HepG2 (cell line): Measurements from ENCODE around the gene CFAP97D1. TPM values are rescaled to one million over a fixed set of nuclear protein-coding genes. Genes with fewer than 3 reads are reported as not detected.

Source experiments
- ATAC-seq: fragments of 200-7000 bp; cut with Tn5 transposase; 3 replicates; pipeline ENCODE4 v1.9.1; 2020; ENCODE audit warnings: mild to moderate bottlenecking, moderate library complexity
- BruUV-seq: library from RNA; stranded (reverse); fragments of 400-500 nt; replicated peaks from 2 replicates; lab custom pipeline; 2021; lab: Mats Ljungman, UMichigan
- CTCF ChIA-PET: fragments of 300-600 bp; formaldehyde crosslinking; extraction: SDS; loops from one replicate; lab custom pipeline; 2021; ENCODE audit warnings: low total read pairs, inconsistent platforms, low intra/inter-chr PET ratio; lab: Yijun Ruan, JAX
- POLR2A ChIA-PET: fragments of 350-600 bp; sonication (Branson Sonifier 250); formaldehyde crosslinking; loops from one replicate; lab custom pipeline; 2020; ENCODE audit warnings: antibody characterized with exemption, inconsistent platforms; lab: Yijun Ruan, JAX
- DNase-seq: peaks from one replicate; pipeline ENCODE4 v3.0.0-alpha.2; 2015; ENCODE audit warnings: low spot score
- FAIRE-seq: peaks from 3 replicates; lab custom pipeline; 2011; peaks lifted over from hg19 to GRCh38; lab: Jason Lieb, UNC
- H2AFZ ChIP-seq: one replicate; pipeline ENCODE4 v1.6.1; 2011; ENCODE audit warnings: low read length, inconsistent platforms
- H3K27ac ChIP-seq: fragments of 300-600 bp; 3 replicates; pipeline ENCODE4 v1.8.0; 2011; ENCODE audit warnings: mixed run types, mild to moderate bottlenecking, mixed read lengths, low read length, inconsistent platforms; ENCODE audit not compliant: insufficient read depth; ENCODE audit errors: extremely low read length
- H3K27me3 ChIP-seq, 2 experiments: fragments of 200-600 bp in 1 of 2; 2 replicates in 1 of 2; 3 replicates in 1 of 2; pipeline versions ENCODE4 v1.6.0 to v1.8.0; 2011; ENCODE audit warnings: low read length in 2 of 2, mild to moderate bottlenecking in 2 of 2, moderate library complexity in 2 of 2, inconsistent platforms in 1 of 2; ENCODE audit not compliant: insufficient read depth in 2 of 2, control insufficient read depth in 1 of 2
- H3K36me3 ChIP-seq, 2 experiments: fragments of 200-600 bp in 1 of 2; replicated peaks in 1 of 2; 2 replicates in 1 of 2; 3 replicates in 1 of 2; pipeline versions ENCODE4 v1.5.1 to v1.8.0; 2011; ENCODE audit warnings: low read length in 2 of 2, inconsistent platforms in 1 of 2; ENCODE audit not compliant: insufficient read depth in 2 of 2, control insufficient read depth in 1 of 2
- H3K4me1 ChIP-seq: 2 replicates; pipeline ENCODE4 v1.5.1; 2012; ENCODE audit warnings: low read length, inconsistent platforms; ENCODE audit not compliant: insufficient read depth
- H3K4me2 ChIP-seq: 2 replicates; pipeline ENCODE4 v1.6.0; 2011; ENCODE audit warnings: low read depth, low read length, inconsistent platforms
- H3K4me3 ChIP-seq, 3 experiments: fragments of 200-600 bp in 1 of 3; sonication (generic), shearing (Covaris generic) in 1 of 3; replicated peaks in 1 of 3; 2 replicates each; pipeline ENCODE4 v1.5.1; 2011 to 2016; ENCODE audit warnings: low read length in 3 of 3, inconsistent platforms in 2 of 3, low read depth in 2 of 3, mild to moderate bottlenecking in 2 of 3, control low read depth in 1 of 3, mixed read lengths in 1 of 3; ENCODE audit not compliant: insufficient read depth in 1 of 3
- H3K79me2 ChIP-seq: one replicate; pipeline ENCODE4 v1.6.1; 2011; ENCODE audit warnings: low read length, inconsistent platforms; ENCODE audit not compliant: insufficient read depth
- H3K9ac ChIP-seq: 2 replicates; pipeline ENCODE4 v1.6.0; 2011; ENCODE audit warnings: mild to moderate bottlenecking, low read depth, low read length, inconsistent platforms; ENCODE audit not compliant: insufficient read depth
- H3K9me3 ChIP-seq: 2 replicates; pipeline ENCODE4 v1.5.1; 2012; ENCODE audit warnings: mild to moderate bottlenecking, low read length
- H4K20me1 ChIP-seq: 2 replicates; pipeline ENCODE4 v1.6.0; 2011; ENCODE audit warnings: inconsistent platforms, mild to moderate bottlenecking, low read length, moderate library complexity; ENCODE audit not compliant: insufficient read depth
- ARNT2 ChIP-seq: sonication (generic); formaldehyde crosslinking; IDR thresholded peaks from 2 replicates; pipeline ENCODE4 v1.8.0; 2022; ENCODE audit warnings: mild to moderate bottlenecking, low read depth, missing genetic modification reagents, moderate library complexity
- KDM2A ChIP-seq: sonication (generic); formaldehyde crosslinking; IDR thresholded peaks from 2 replicates; pipeline ENCODE4 v1.4.0; 2020; ENCODE audit warnings: low read depth, missing genetic modification reagents, borderline replicate concordance
- MTERF4 ChIP-seq: sonication (generic); formaldehyde crosslinking; IDR thresholded peaks from 2 replicates; pipeline ENCODE4 v1.8.0; 2023; ENCODE audit warnings: mild to moderate bottlenecking, missing genetic modification reagents
- ZBTB14 ChIP-seq: sonication (generic); formaldehyde crosslinking; IDR thresholded peaks from 2 replicates; pipeline ENCODE4 v1.4.0; 2020; ENCODE audit warnings: missing genetic modification reagents
- ZNF552 ChIP-seq: sonication (generic); formaldehyde crosslinking; IDR thresholded peaks from 2 replicates; pipeline ENCODE4 v1.9.0; 2022; ENCODE audit warnings: missing genetic modification reagents, mild to moderate bottlenecking, borderline replicate concordance
- ZNF768 ChIP-seq: sonication (generic); formaldehyde crosslinking; IDR thresholded peaks from 2 replicates; pipeline ENCODE4 v1.4.0; 2020; ENCODE audit warnings: missing genetic modification reagents
- WGBS: methylation state at CpG from one replicate; pipeline ENCODE4 v1.1.6; 2017; ENCODE audit warnings: low lambda C conversion rate; 5-methylcytosine and 5-hydroxymethylcytosine counted together
- in situ Hi-C: cut with HindIII; loops from 2 replicates; pipeline ENCODE4 v1.10.0; 2017; ENCODE audit warnings: low pct_unique_long_range_greater_than_20kb; ENCODE audit not compliant: extremely low pct_ligation_motif_present
- intact Hi-C: fragments of 100-400 bp; cut with micrococcal nuclease; formaldehyde crosslinking; loops from one replicate; pipeline ENCODE4 v1.10.0; 2022; ENCODE audit not compliant: unreplicated experiment
- polyA plus RNA-seq, 8 experiments: library from polyadenylated mRNA; depleted of rRNA in 3 of 8; stranded (reverse) in 7 of 8; unstranded in 1 of 8; fragments of >200 nt; fragmentation: Illumina TruSeq in 4 of 8; extraction: Trizol in 4 of 8; gene quantifications; 2 replicates each; pipeline versions ENCODE4 v1.2.1 to v1.2.3, GENCODE V29; 2011 to 2016; ENCODE audit warnings: low read depth in 4 of 8, missing spikeins in 1 of 8, mixed read lengths in 1 of 8; ENCODE audit not compliant: insufficient read depth in 1 of 8
- total RNA-seq, 5 experiments: library from RNA; depleted of rRNA; stranded (reverse); fragments of >200 nt; fragmentation: Illumina TruSeq; extraction: Trizol; gene quantifications; 2 replicates each; pipeline ENCODE4 v1.2.3, GENCODE V29; 2016; ENCODE audit warnings: low read depth in 1 of 5

Gene CFAP97D1
- total and polyA plus RNA-seq, 2 of the 13 experiments (the other 11 are each of a cell fraction or from before 2014, with no cell fraction given): 0.02 TPM; not detected in 1

GRCh38 chr17:43830510-43831140 is 50.4 kb downstream of the CFAP97D1 start:
- in situ Hi-C loops (no loop called here), intact Hi-C loops (no loop called here)
- Histone ChIP-seq H3K4me2 (no peak overlapping the region), H3K79me2 (no peaks in the 10 kb centered on the region), H2AFZ (no peak overlapping the region), H4K20me1 (no peaks in the 10 kb centered on the region), H3K27me3 (peaks cover 3 to 35% of the 10 kb centered on the region in 2 experiments; a peak in 4 of 5 replicates), H3K4me1 (peaks cover 21% of the 10 kb centered on the region), H3K36me3 (no peaks in the 10 kb centered on the region), H3K27ac (no peak overlapping the region), H3K9me3 (no peaks in the 10 kb centered on the region), H3K9ac (no peak overlapping the region), H3K4me3 (no peak overlapping the region)
- TF ChIP-seq ARNT2 (no peak), KDM2A (CRISPR knock-in tag) (no peak), ZNF768 (CRISPR knock-in tag) (peak; percentile 74)
- ATAC-seq (no peak), FAIRE-seq (peak; percentile 15), DNase-seq (no peak)
- WGBS: 87% methylated on average over 7 of the region's 7 CpGs
- ChIA-PET POLR2A (no interaction called here), CTCF (no interaction called here)
- BruUV-seq: no TSS peak

GRCh38 chr17:43831633-43832032 is 51.4 kb downstream of the CFAP97D1 start:
- FAIRE-seq (no peak), ATAC-seq (0 out of 3 replicates have a peak, but pooled peaks have one; percentile 11), DNase-seq (no peak)
- Histone ChIP-seq H3K27ac (no peak overlapping the region), H3K36me3 (no peaks in the 10 kb centered on the region), H3K4me1 (peaks cover 21% of the 10 kb centered on the region), H3K27me3 (peaks cover 3 to 35% of the 10 kb centered on the region in 2 experiments; a peak in 4 of 5 replicates), H3K4me2 (no peak overlapping the region), H3K9me3 (no peaks in the 10 kb centered on the region), H3K9ac (no peak overlapping the region), H3K79me2 (no peaks in the 10 kb centered on the region), H3K4me3 (no peak overlapping the region), H2AFZ (no peak overlapping the region), H4K20me1 (no peaks in the 10 kb centered on the region)
- BruUV-seq: TSS peak; percentile 59
- in situ Hi-C loops (no loop called here), intact Hi-C loops (no loop called here)
- ChIA-PET CTCF (no interaction called here), POLR2A (interaction anchor here (0.8 to 1.4 kb wide), 2 partner anchors 53 to 60 kb away, joined by 3 read pairs; partner anchors contain the start of gene DUSP3)
- no peak for TF ChIP-seq ZBTB14
- no peak for TF ChIP-seq MTERF4
- TF ChIP-seq ZNF552 (CRISPR knock-in tag): no peak
- 35% methylated on average over 8 of the region's 8 CpGs for WGBS
